HepG2 (cell line): ENCODE data around the gene TMEM107. TPM values are rescaled to one million over a fixed set of nuclear protein-coding genes. Genes with fewer than 3 reads are reported as not detected.
A peak's percentile ranks its signal among the peaks of the same experiment; 100 is the strongest.

Experiments used
- AGO1 ChIP-seq: fragments of 200-400 bp; formaldehyde crosslinking; IDR thresholded peaks from 2 replicates; pipeline ENCODE4 v1.6.1; 2017; ENCODE audit warnings: mild to moderate bottlenecking, low read depth, low read length, moderate library complexity; ENCODE audit not compliant: poor library complexity, severe bottlenecking
- AHDC1 ChIP-seq: sonication (generic); formaldehyde crosslinking; IDR thresholded peaks from 2 replicates; pipeline ENCODE4 v1.5.1; 2020; ENCODE audit warnings: mild to moderate bottlenecking, missing genetic modification reagents, borderline replicate concordance
- DNMT1 ChIP-seq: sonication (generic); formaldehyde crosslinking; IDR thresholded peaks from 2 replicates; pipeline ENCODE4 v1.5.1; 2020; ENCODE audit warnings: mild to moderate bottlenecking, missing genetic modification reagents
- DNMT3B ChIP-seq: conservative IDR thresholded peaks from 2 replicates; pipeline ENCODE4 v1.6.1; 2016; ENCODE audit warnings: missing biosample characterization, control low read depth
- NFATC3 ChIP-seq: sonication (generic); formaldehyde crosslinking; IDR thresholded peaks from 2 replicates; pipeline ENCODE4 v1.5.1; 2020; ENCODE audit warnings: mild to moderate bottlenecking, missing genetic modification reagents
- NFIC ChIP-seq: IDR thresholded peaks from 2 replicates; pipeline ENCODE4 v1.6.1; 2012; ENCODE audit warnings: mild to moderate bottlenecking, low read length, inconsistent platforms
- PHF20 ChIP-seq: sonication (generic); formaldehyde crosslinking; IDR thresholded peaks from 2 replicates; pipeline ENCODE4 v1.5.0; 2020; ENCODE audit warnings: mild to moderate bottlenecking, missing genetic modification reagents
- PTBP1 ChIP-seq: fragments of 200-400 bp; formaldehyde crosslinking; IDR thresholded peaks from 2 replicates; pipeline ENCODE4 v1.6.1; 2018; ENCODE audit warnings: low read length, low read depth; ENCODE audit not compliant: poor library complexity, severe bottlenecking
- TEAD2 ChIP-seq: sonication (generic); formaldehyde crosslinking; IDR thresholded peaks from 2 replicates; pipeline ENCODE4 v1.9.0; 2021; ENCODE audit warnings: missing genetic modification reagents
- ZMYM2 ChIP-seq: sonication (generic); formaldehyde crosslinking; IDR thresholded peaks from 2 replicates; pipeline ENCODE4 v1.8.0; 2022; ENCODE audit warnings: mild to moderate bottlenecking, missing genetic modification reagents
- ZNF225 ChIP-seq: sonication (generic); formaldehyde crosslinking; IDR thresholded peaks from 2 replicates; pipeline ENCODE4 v1.4.0; 2020; ENCODE audit warnings: mild to moderate bottlenecking, missing genetic modification reagents
- ZNF230 ChIP-seq: sonication (generic); formaldehyde crosslinking; IDR thresholded peaks from 2 replicates; pipeline ENCODE4 v1.4.0; 2020; ENCODE audit warnings: mild to moderate bottlenecking, missing genetic modification reagents
- ZSCAN22 ChIP-seq: sonication (generic); formaldehyde crosslinking; IDR thresholded peaks from 2 replicates; pipeline ENCODE4 v1.4.0; 2020; ENCODE audit warnings: mild to moderate bottlenecking, missing genetic modification reagents
- ZSCAN31 ChIP-seq: sonication (generic); formaldehyde crosslinking; IDR thresholded peaks from 2 replicates; pipeline ENCODE4 v1.5.0; 2020; ENCODE audit warnings: low read depth, mild to moderate bottlenecking, missing genetic modification reagents
- polyA plus RNA-seq, 8 experiments: library from polyadenylated mRNA; depleted of rRNA in 3 of 8; stranded (reverse) in 7 of 8; unstranded in 1 of 8; fragments of >200 nt; fragmentation: Illumina TruSeq in 4 of 8; extraction: Trizol in 4 of 8; gene quantifications; 2 replicates each; pipeline versions ENCODE4 v1.2.1 to v1.2.3, GENCODE V29; 2011 to 2016; ENCODE audit warnings: low read depth in 4 of 8, missing spikeins in 1 of 8, mixed read lengths in 1 of 8; ENCODE audit not compliant: insufficient read depth in 1 of 8
- total RNA-seq, 5 experiments: library from RNA; depleted of rRNA; stranded (reverse); fragments of >200 nt; fragmentation: Illumina TruSeq; extraction: Trizol; gene quantifications; 2 replicates each; pipeline ENCODE4 v1.2.3, GENCODE V29; 2016; ENCODE audit warnings: low read depth in 1 of 5
- TF ChIP-seq, protein P1 (sequence below): sonication (generic); formaldehyde crosslinking; IDR thresholded peaks from 2 replicates; pipeline ENCODE4 v1.8.1; 2022; ENCODE audit warnings: low read depth, mild to moderate bottlenecking, missing genetic modification reagents
- TF ChIP-seq, protein P2 (sequence below): sonication (generic); formaldehyde crosslinking; IDR thresholded peaks from 2 replicates; pipeline ENCODE4 v1.5.0; 2020; ENCODE audit warnings: missing genetic modification reagents

Gene TMEM107
- total and polyA plus RNA-seq, 2 of the 13 experiments (the other 11 are each of a cell fraction or from before 2014, with no cell fraction given) = 7.2 to 15.3 TPM

DNA sequence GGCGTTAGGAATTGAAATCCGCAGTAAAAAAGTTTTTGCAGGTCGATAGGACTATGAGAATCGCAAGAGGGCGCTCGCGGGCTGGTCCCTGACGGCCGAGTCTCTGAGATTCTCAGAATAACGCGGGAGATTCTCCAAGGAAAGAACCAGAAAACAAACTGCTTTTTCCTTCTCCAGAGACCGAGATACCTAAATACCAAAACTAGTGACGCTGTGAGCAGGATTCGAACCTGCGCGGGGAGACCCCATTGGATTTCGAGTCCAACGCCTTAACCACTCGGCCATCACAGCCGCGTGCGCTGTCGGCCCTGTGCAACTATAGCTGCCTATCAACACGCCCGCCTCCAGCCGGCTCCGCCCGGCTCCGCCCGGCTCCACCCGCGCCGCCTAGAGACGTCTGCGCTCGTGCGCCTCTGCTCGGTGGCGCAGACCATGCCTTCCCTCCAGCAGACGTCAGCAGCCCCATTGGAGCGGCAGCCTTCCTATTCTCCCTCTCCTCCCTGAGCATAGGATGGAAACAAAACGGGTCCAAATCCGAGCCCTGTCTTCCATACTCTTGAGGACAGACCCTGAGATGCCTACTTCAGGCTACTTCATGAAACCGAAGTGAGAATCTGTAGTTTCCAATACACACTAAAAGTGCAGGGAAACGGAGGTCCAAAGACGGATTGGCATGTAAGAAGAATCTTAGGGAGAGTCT lies 37.4 kb downstream of the TMEM107 start (continued):
- no peak for TF ChIP-seq AHDC1 (CRISPR knock-in tag)
- TF ChIP-seq ZMYM2 (CRISPR knock-in tag) = peak; percentile 83
- TF ChIP-seq TEAD2 = no peak
- TF ChIP-seq ZNF230 (CRISPR knock-in tag) = peak; percentile 89; the same call in 1 of the 2 replicates
- TF ChIP-seq, protein P1, sequence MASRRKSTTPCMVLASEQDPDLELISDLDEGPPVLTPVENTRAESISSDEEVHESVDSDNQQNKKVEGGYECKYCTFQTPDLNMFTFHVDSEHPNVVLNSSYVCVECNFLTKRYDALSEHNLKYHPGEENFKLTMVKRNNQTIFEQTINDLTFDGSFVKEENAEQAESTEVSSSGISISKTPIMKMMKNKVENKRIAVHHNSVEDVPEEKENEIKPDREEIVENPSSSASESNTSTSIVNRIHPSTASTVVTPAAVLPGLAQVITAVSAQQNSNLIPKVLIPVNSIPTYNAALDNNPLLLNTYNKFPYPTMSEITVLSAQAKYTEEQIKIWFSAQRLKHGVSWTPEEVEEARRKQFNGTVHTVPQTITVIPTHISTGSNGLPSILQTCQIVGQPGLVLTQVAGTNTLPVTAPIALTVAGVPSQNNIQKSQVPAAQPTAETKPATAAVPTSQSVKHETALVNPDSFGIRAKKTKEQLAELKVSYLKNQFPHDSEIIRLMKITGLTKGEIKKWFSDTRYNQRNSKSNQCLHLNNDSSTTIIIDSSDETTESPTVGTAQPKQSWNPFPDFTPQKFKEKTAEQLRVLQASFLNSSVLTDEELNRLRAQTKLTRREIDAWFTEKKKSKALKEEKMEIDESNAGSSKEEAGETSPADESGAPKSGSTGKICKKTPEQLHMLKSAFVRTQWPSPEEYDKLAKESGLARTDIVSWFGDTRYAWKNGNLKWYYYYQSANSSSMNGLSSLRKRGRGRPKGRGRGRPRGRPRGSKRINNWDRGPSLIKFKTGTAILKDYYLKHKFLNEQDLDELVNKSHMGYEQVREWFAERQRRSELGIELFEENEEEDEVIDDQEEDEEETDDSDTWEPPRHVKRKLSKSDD = 0 out of 2 replicates have a peak, but pooled peaks have one; percentile 19
- no peak for TF ChIP-seq AGO1
- TF ChIP-seq PHF20 (CRISPR knock-in tag) = no peak
- TF ChIP-seq ZSCAN22 (CRISPR knock-in tag) = no peak
- peak; percentile 89 for TF ChIP-seq ZNF225 (CRISPR knock-in tag)
- TF ChIP-seq PTBP1 = no peak
- TF ChIP-seq, protein P2, sequence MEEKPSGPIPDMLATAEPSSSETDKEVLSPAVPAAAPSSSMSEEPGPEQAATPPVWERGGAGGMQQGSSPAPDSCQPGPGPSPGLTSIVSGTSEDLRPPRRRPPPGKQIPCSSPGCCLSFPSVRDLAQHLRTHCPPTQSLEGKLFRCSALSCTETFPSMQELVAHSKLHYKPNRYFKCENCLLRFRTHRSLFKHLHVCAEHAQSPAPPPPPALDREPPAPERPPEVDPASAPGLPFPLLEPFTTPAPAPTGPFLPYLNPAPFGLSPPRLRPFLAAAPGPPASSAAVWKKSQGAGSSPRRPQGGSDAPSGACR (CRISPR knock-in tag) = no peak
- peak; percentile 78 for TF ChIP-seq ZSCAN31
- no peak for TF ChIP-seq DNMT1 (CRISPR knock-in tag)
- TF ChIP-seq DNMT3B (CRISPR knock-in tag) = no peak
- no peak for TF ChIP-seq NFATC3
- peak; percentile 37; the same call in 1 of the 2 replicates for TF ChIP-seq NFIC
